Liver (tissue), 9 donors: ENCODE measurements around the gene WDR45B. TPM values are rescaled to one million over a fixed set of nuclear protein-coding genes. Genes with fewer than 3 reads are reported as not detected.

Experiments
- DNase-seq: peaks from one replicate; pipeline ENCODE4 v3.0.0-alpha.2; 2017; ENCODE audit warnings: low spot score
- H3K27ac ChIP-seq, 2 donors: one replicate each; pipeline ENCODE4 v1.7.0; 2013; ENCODE audit warnings: inconsistent platforms in 2 of 2, low read length in 2 of 2, control low read depth in 1 of 2, low read depth in 1 of 2, mild to moderate bottlenecking in 1 of 2
- H3K27me3 ChIP-seq, 4 donors: one replicate each; pipeline versions ENCODE4 v1.6.1 to v1.7.0; 2013; ENCODE audit warnings: low read length in 3 of 4, inconsistent platforms in 1 of 4, mild to moderate bottlenecking in 1 of 4, moderate library complexity in 1 of 4; ENCODE audit not compliant: control insufficient read depth in 4 of 4, insufficient read depth in 4 of 4
- H3K36me3 ChIP-seq, 4 donors: one replicate each; pipeline versions ENCODE4 v1.6.1 to v1.7.0; 2013; ENCODE audit warnings: low read length in 3 of 4, mild to moderate bottlenecking in 3 of 4, low read depth in 1 of 4, moderate library complexity in 1 of 4; ENCODE audit not compliant: control insufficient read depth in 4 of 4, insufficient read depth in 3 of 4
- H3K4me1 ChIP-seq, 4 donors: one replicate each; pipeline versions ENCODE4 v1.6.1 to v1.7.0; 2013; ENCODE audit warnings: low read length in 3 of 4, mild to moderate bottlenecking in 3 of 4, moderate library complexity in 1 of 4; ENCODE audit not compliant: control insufficient read depth in 4 of 4, insufficient read depth in 4 of 4
- H3K4me3 ChIP-seq, 3 donors: one replicate each; pipeline versions ENCODE4 v1.6.1 to v1.7.0; 2013; ENCODE audit warnings: low read length in 3 of 3, control low read depth in 1 of 3, low read depth in 1 of 3, mild to moderate bottlenecking in 1 of 3
- H3K9ac ChIP-seq, 2 donors: one replicate each; pipeline ENCODE4 v1.7.0; 2013; ENCODE audit warnings: low read length in 2 of 2, mild to moderate bottlenecking in 2 of 2, moderate library complexity in 2 of 2, control low read depth in 1 of 2, low read depth in 1 of 2
- H3K9me3 ChIP-seq, 4 donors: one replicate each; pipeline versions ENCODE4 v1.6.1 to v1.7.0; 2013; ENCODE audit warnings: low read length in 3 of 4; ENCODE audit not compliant: control insufficient read depth in 4 of 4
- FOXA1 ChIP-seq: IDR thresholded peaks from 2 replicates; pipeline ENCODE4 v1.6.1; 2016; ENCODE audit warnings: antibody characterized with exemption
- FOXA2 ChIP-seq: IDR thresholded peaks from 2 replicates; pipeline ENCODE4 v1.6.1; 2016; ENCODE audit warnings: antibody characterized with exemption
- JUND ChIP-seq, 2 donors: IDR thresholded peaks; 2 replicates each; pipeline ENCODE4 v1.6.1; 2016; ENCODE audit warnings: antibody characterized with exemption in 2 of 2
- NR2F2 ChIP-seq: IDR thresholded peaks from 2 replicates; pipeline ENCODE4 v1.6.1; 2016; ENCODE audit warnings: antibody characterized with exemption
- RAD21 ChIP-seq, 2 donors: IDR thresholded peaks; 2 replicates each; pipeline ENCODE4 v1.6.1; 2016; ENCODE audit warnings: antibody characterized with exemption in 2 of 2, mild to moderate bottlenecking in 2 of 2
- RXRA ChIP-seq, 2 donors: IDR thresholded peaks; 2 replicates each; pipeline ENCODE4 v1.6.1; 2017 to 2018; ENCODE audit warnings: antibody characterized with exemption in 2 of 2, mild to moderate bottlenecking in 1 of 2
- SP1 ChIP-seq: IDR thresholded peaks from 2 replicates; pipeline ENCODE4 v1.6.1; 2018; ENCODE audit warnings: antibody characterized with exemption, mild to moderate bottlenecking
- TAF1 ChIP-seq: conservative IDR thresholded peaks from 2 replicates; pipeline ENCODE4 v1.6.1; 2016; ENCODE audit warnings: antibody characterized with exemption, mild to moderate bottlenecking
- YY1 ChIP-seq: IDR thresholded peaks from 2 replicates; pipeline ENCODE4 v1.6.1; 2016; ENCODE audit warnings: antibody characterized with exemption, mild to moderate bottlenecking
- WGBS: extraction: QIAGEN DNeasy Blood & Tissue Kit; methylation state at CpG from one replicate; pipeline ENCODE4 v1.1.7; 2013; 5-methylcytosine and 5-hydroxymethylcytosine counted together
- polyA plus RNA-seq, 2 donors: library from polyadenylated mRNA; stranded (reverse) in 1 of 2; unstranded in 1 of 2; fragments of 200-250 nt in 1 of 2; fragments of >200 nt in 1 of 2; fragmentation: Nextera tagmentation in 1 of 2; extraction: Ambion mirVana in 1 of 2; gene quantifications; one replicate each; pipeline versions ENCODE4 v1.2.1 to v1.2.3, GENCODE V29; 2013 to 2015
- total RNA-seq, 2 donors: library from RNA; depleted of rRNA; stranded (reverse); fragments of >200 nt; gene quantifications; one replicate each; pipeline ENCODE4 v1.2.3, GENCODE V29; 2014
- TF ChIP-seq, protein P1 (sequence below): IDR thresholded peaks from 2 replicates; pipeline ENCODE4 v1.6.1; 2016; ENCODE audit warnings: antibody characterized with exemption
- TF ChIP-seq, protein P2 (sequence below): IDR thresholded peaks from 2 replicates; pipeline ENCODE4 v1.6.1; 2016; ENCODE audit warnings: antibody characterized with exemption, mild to moderate bottlenecking
- TF ChIP-seq, protein P3 (sequence below): fragments of 150-350 bp; IDR thresholded peaks from 2 replicates; pipeline ENCODE4 v1.5.1; 2017; ENCODE audit warnings: improper control_type of control experiment, low read depth, low read length; ENCODE audit not compliant: missing input control
- donor health status: healthy.
- donor health status: healthy.
- donor health status: healthy.
- donor health status: healthy.
- donor health status: healthy.

The WDR45B gene
- total and polyA plus RNA-seq, 4 donors, result 25.4 to 40.9 (median 29.2) TPM

DNA sequence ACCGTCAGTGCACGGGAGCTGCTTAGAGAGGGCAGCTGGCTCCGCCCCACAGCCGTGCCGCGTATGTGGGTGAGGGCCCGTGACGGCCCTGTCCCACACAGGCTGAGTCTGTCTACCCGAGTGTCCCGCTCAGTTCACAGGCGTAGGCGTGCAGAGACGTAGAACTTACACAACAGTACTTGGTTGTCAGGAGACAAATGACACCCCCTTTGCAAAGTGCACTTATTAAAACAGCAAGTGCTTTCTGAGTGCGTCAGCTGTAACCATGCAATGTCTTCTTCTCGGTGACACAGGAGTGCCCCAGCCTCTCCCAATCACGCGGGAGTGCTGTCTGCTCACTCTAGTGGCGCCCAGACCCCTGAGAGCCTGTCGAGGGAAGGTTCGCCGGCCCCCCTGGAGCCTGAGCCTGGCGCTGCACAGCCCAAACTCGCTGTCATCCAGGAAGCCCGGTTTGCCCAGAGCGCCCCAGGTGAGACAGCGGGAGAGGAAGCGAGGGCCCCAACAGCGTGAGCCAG lies 64.5 kb downstream of the WDR45B start:
- H3K9ac ChIP-seq, result no peak overlapping the region
- DNase-seq, result no peak
- H3K4me3 ChIP-seq, result no peak overlapping the region
- TF ChIP-seq SP1, result no peak
- no peak for TF ChIP-seq TAF1
- TF ChIP-seq RXRA (IDR thresholded peaks at IDR 0.05), result no peak
- TF ChIP-seq FOXA1, result no peak
- TF ChIP-seq FOXA2, result no peak
- TF ChIP-seq, protein P1, sequence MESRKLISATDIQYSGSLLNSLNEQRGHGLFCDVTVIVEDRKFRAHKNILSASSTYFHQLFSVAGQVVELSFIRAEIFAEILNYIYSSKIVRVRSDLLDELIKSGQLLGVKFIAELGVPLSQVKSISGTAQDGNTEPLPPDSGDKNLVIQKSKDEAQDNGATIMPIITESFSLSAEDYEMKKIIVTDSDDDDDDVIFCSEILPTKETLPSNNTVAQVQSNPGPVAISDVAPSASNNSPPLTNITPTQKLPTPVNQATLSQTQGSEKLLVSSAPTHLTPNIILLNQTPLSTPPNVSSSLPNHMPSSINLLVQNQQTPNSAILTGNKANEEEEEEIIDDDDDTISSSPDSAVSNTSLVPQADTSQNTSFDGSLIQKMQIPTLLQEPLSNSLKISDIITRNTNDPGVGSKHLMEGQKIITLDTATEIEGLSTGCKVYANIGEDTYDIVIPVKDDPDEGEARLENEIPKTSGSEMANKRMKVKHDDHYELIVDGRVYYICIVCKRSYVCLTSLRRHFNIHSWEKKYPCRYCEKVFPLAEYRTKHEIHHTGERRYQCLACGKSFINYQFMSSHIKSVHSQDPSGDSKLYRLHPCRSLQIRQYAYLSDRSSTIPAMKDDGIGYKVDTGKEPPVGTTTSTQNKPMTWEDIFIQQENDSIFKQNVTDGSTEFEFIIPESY, result no peak
- TF ChIP-seq JUND (IDR thresholded peaks at IDR 0.05), result no peak
- TF ChIP-seq, protein P2, sequence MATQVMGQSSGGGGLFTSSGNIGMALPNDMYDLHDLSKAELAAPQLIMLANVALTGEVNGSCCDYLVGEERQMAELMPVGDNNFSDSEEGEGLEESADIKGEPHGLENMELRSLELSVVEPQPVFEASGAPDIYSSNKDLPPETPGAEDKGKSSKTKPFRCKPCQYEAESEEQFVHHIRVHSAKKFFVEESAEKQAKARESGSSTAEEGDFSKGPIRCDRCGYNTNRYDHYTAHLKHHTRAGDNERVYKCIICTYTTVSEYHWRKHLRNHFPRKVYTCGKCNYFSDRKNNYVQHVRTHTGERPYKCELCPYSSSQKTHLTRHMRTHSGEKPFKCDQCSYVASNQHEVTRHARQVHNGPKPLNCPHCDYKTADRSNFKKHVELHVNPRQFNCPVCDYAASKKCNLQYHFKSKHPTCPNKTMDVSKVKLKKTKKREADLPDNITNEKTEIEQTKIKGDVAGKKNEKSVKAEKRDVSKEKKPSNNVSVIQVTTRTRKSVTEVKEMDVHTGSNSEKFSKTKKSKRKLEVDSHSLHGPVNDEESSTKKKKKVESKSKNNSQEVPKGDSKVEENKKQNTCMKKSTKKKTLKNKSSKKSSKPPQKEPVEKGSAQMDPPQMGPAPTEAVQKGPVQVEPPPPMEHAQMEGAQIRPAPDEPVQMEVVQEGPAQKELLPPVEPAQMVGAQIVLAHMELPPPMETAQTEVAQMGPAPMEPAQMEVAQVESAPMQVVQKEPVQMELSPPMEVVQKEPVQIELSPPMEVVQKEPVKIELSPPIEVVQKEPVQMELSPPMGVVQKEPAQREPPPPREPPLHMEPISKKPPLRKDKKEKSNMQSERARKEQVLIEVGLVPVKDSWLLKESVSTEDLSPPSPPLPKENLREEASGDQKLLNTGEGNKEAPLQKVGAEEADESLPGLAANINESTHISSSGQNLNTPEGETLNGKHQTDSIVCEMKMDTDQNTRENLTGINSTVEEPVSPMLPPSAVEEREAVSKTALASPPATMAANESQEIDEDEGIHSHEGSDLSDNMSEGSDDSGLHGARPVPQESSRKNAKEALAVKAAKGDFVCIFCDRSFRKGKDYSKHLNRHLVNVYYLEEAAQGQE, result no peak
- peaks cover 0 to 2% (median 0%) of the 10 kb centered on the region in 4 donors for H3K4me1 ChIP-seq
- no peak overlapping the region for H3K27ac ChIP-seq
- H3K36me3 ChIP-seq, result peaks cover 6 to 38% (median 17%) of the 10 kb centered on the region in 4 donors
- WGBS, result 95% methylated on average over 28 of the region's 28 CpGs
- no peaks in the 10 kb centered on the region for H3K27me3 ChIP-seq
- H3K9me3 ChIP-seq, result no peaks in the 10 kb centered on the region

DNA sequence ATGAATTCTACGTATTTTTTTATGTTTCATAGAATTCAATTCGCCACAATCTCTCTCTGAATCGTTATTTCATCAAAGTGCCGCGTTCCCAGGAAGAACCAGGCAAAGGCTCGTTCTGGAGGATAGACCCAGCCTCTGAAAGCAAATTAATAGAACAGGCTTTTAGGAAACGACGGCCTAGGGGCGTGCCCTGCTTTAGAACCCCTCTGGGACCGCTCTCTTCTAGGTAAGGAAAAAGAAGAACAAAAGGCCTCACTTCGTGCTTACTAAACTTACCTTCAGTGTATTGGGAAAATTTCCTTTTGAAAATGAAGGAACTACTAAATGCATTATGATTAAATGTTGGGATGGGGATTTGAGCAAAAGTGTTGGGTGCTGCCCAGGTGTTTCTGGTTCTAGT lies 65.5 kb downstream of the WDR45B start:
- Histone ChIP-seq H3K27me3 (no peaks in the 10 kb centered on the region), H3K4me1 (peaks cover 0 to 5% (median under 1%) of the 10 kb centered on the region in 4 donors), H3K36me3 (peaks cover 6 to 36% (median 16%) of the 10 kb centered on the region in 4 donors), H3K9me3 (no peaks in the 10 kb centered on the region), H3K27ac (no peak overlapping the region), H3K4me3 (no peak overlapping the region), H3K9ac (no peak overlapping the region)
- TF ChIP-seq RAD21 (IDR thresholded peaks at IDR 0.05) (no peak), YY1 (no peak), NR2F2 (no peak), TAF1 (no peak), JUND (IDR thresholded peaks at IDR 0.05) (no peak)
- TF ChIP-seq, protein P3, sequence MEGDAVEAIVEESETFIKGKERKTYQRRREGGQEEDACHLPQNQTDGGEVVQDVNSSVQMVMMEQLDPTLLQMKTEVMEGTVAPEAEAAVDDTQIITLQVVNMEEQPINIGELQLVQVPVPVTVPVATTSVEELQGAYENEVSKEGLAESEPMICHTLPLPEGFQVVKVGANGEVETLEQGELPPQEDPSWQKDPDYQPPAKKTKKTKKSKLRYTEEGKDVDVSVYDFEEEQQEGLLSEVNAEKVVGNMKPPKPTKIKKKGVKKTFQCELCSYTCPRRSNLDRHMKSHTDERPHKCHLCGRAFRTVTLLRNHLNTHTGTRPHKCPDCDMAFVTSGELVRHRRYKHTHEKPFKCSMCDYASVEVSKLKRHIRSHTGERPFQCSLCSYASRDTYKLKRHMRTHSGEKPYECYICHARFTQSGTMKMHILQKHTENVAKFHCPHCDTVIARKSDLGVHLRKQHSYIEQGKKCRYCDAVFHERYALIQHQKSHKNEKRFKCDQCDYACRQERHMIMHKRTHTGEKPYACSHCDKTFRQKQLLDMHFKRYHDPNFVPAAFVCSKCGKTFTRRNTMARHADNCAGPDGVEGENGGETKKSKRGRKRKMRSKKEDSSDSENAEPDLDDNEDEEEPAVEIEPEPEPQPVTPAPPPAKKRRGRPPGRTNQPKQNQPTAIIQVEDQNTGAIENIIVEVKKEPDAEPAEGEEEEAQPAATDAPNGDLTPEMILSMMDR, result no peak
- TF ChIP-seq, protein P1, result no peak
- TF ChIP-seq, protein P2, result no peak
- WGBS, result 96% methylated on average over 11 of the region's 11 CpGs
- no peak for DNase-seq
